Mucosa of descending colon (tissue), 3 donors: Measurements from ENCODE around the gene SDK2. TPM values are rescaled to one million over a fixed set of nuclear protein-coding genes. Genes with fewer than 3 reads are reported as not detected.

Experiments
- ATAC-seq: fragments of 200-7000 bp; cut with Tn5 transposase; one replicate; pipeline ENCODE4 v1.9.1; 2020; ENCODE audit warnings: mild to moderate bottlenecking, moderate library complexity
- DNase-seq, 3 donors: peaks; one replicate each; pipeline ENCODE4 v3.0.0-alpha.2; 2020
- H3K36me3 ChIP-seq: fragments of 200-600 bp; one replicate; pipeline ENCODE4 v1.8.0; 2021; ENCODE audit warnings: low read depth, mild to moderate bottlenecking
- H3K4me1 ChIP-seq: fragments of 200-600 bp; one replicate; pipeline ENCODE4 v1.8.0; 2021; ENCODE audit warnings: low read depth, mild to moderate bottlenecking
- H3K4me3 ChIP-seq: fragments of 200-600 bp; one replicate; pipeline ENCODE4 v1.8.0; 2021; ENCODE audit warnings: mild to moderate bottlenecking
- H3K9me3 ChIP-seq: fragments of 200-600 bp; one replicate; pipeline ENCODE4 v1.8.0; 2021; ENCODE audit warnings: mild to moderate bottlenecking
- CTCF ChIP-seq: fragments of 200-600 bp; IDR thresholded peaks from one replicate; pipeline ENCODE4 v1.8.0; 2022; ENCODE audit warnings: antibody characterized with exemption, mild to moderate bottlenecking
- intact Hi-C, 2 donors: fragments of 100-400 bp; cut with DNase I in 1 of 2; cut with micrococcal nuclease in 1 of 2; formaldehyde crosslinking; loops; one replicate each; pipeline versions ENCODE4 v1.11.0 to v1.11.1; 2022; cut with DNase I, micrococcal nuclease
- total RNA-seq, 3 donors: library from RNA; stranded (reverse); fragmentation: NEBNext Ultra II Directional in 2 of 3; extraction: Animal tissue kit (Norgen Biotek cat#: 25700) in 2 of 3; gene quantifications; one replicate each; pipeline versions ENCODE4 v1.2.1 to v1.2.4, GENCODE V29; 2021 to 2023
- donor health status: DM: no; HTN: no; CAD: no; lungs with moderate emphysema.
- donor health status: DM: no; HTN: no; CAD: no.
- donor health status: DM: no; HTN: yes; CAD: no.

SDK2 gene
- total RNA-seq, 3 donors from 2014 or later = 1.2 to 1.6 (median 1.3) TPM

GRCh38 chr17:73452009-73452408 lies 192.2 kb downstream of the SDK2 start:
- Histone ChIP-seq H3K4me1 (no peaks in the 10 kb centered on the region), H3K4me3 (no peak overlapping the region), H3K36me3 (no peaks in the 10 kb centered on the region), H3K9me3 (no peaks in the 10 kb centered on the region)
- no peak for TF ChIP-seq CTCF
- ATAC-seq = no peak
- DNase-seq = no peak
- intact Hi-C loops = no loop called here

GRCh38 chr17:73447319-73447718 lies 196.9 kb downstream of the SDK2 start:
- TF ChIP-seq CTCF = no peak
- Histone ChIP-seq H3K9me3 (no peaks in the 10 kb centered on the region), H3K36me3 (no peaks in the 10 kb centered on the region), H3K4me3 (no peak overlapping the region), H3K4me1 (no peaks in the 10 kb centered on the region)
- intact Hi-C loops = no loop called here
- ATAC-seq (no peak), DNase-seq (no peak)

- ATAC-seq = no peak
- H3K36me3 ChIP-seq = no peaks in the 10 kb centered on the region
- H3K9me3 ChIP-seq = no peaks in the 10 kb centered on the region
- no peaks in the 10 kb centered on the region for H3K4me1 ChIP-seq
- DNase-seq = no peak
- H3K4me3 ChIP-seq = no peak overlapping the region
- intact Hi-C loops = no loop called here
- no peak for TF ChIP-seq CTCF
These were observed 197.6 kb downstream of the SDK2 start for GRCh38 chr17:73446617-73447016.

GRCh38 chr17:73445466-73445865 lies 198.8 kb downstream of the SDK2 start:
- Histone ChIP-seq H3K4me3 (no peak overlapping the region), H3K4me1 (no peaks in the 10 kb centered on the region), H3K36me3 (no peaks in the 10 kb centered on the region), H3K9me3 (no peaks in the 10 kb centered on the region)
- no peak for TF ChIP-seq CTCF
- intact Hi-C loops = no loop called here
- DNase-seq = no peak
- ATAC-seq = no peak

GRCh38 chr17:73444021-73444420 lies 200.2 kb downstream of the SDK2 start:
- no peak for DNase-seq
- intact Hi-C loops = no loop called here
- TF ChIP-seq CTCF = no peak

GRCh38 chr17:73439597-73439996 lies 204.6 kb downstream of the SDK2 start:
- no peaks in the 10 kb centered on the region for H3K4me1 ChIP-seq
- no peaks in the 10 kb centered on the region for H3K36me3 ChIP-seq
- intact Hi-C loops = loop anchor here in 1 of 2 donors (10.0 kb wide), 1 partner anchor 735 kb away; no protein-coding TSS in a partner anchor
- no peak overlapping the region for H3K4me3 ChIP-seq
- no peak for TF ChIP-seq CTCF
- no peak for DNase-seq
- no peak for ATAC-seq
- H3K9me3 ChIP-seq = no peaks in the 10 kb centered on the region

More at GRCh38 chr17:73444021-73444420, 200.2 kb downstream of the SDK2 start:
- Histone ChIP-seq H3K4me3 (no peak overlapping the region), H3K9me3 (no peaks in the 10 kb centered on the region), H3K4me1 (no peaks in the 10 kb centered on the region), H3K36me3 (no peaks in the 10 kb centered on the region)
- no peak for ATAC-seq
